GM18858 (cell line): ENCODE results near the gene EIF4EBP2.

Experiments
- ATAC-seq: cut with Tn5 transposase; IDR thresholded peaks from one replicate; pipeline ENCODE4 v1.9.1; 2021; ENCODE audit not compliant: unreplicated experiment

Gene EIF4EBP2

GRCh38 chr10:70430493-70431445 is 26.8 kb downstream of the EIF4EBP2 start:
- no peak for ATAC-seq

GRCh38 chr10:70432101-70432500 is 28.2 kb downstream of the EIF4EBP2 start:
- no peak for ATAC-seq

GRCh38 chr10:70432561-70433263 is 28.8 kb downstream of the EIF4EBP2 start:
- ATAC-seq, result no peak

DNA sequence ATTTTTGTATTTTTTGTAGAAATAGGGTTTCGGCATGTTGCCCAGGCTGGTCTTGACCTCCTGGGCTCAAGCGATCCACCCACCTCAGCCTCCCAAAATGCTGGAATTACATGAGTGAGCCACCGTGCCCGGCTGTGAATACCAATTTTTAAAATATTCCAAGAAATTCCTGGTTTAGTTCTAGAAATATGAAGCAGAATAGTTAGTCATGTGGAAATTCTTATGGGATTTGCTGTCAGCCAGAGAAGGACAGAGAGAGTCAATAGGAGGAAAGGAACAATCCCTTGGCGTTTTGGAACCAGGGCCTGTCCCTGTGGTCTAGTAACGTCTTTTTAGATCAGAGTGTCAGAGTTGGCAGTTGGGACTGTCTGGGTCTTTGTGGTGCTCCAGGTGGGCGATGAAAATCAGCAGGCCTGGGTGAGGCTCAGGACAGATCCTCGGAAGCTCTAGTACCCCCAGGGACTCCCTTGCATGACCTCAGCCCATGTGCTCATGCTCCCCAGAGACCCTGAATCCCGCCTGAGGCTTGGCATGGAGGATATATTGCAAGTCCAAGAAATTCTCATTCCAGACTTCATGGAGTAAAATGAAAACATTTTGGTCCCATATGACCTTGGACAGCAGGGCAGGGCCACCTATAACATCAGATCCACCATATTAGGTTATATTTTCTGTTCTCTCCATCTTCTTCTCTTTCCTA is 29.8 kb downstream of the EIF4EBP2 start:
- ATAC-seq, result no peak

DNA sequence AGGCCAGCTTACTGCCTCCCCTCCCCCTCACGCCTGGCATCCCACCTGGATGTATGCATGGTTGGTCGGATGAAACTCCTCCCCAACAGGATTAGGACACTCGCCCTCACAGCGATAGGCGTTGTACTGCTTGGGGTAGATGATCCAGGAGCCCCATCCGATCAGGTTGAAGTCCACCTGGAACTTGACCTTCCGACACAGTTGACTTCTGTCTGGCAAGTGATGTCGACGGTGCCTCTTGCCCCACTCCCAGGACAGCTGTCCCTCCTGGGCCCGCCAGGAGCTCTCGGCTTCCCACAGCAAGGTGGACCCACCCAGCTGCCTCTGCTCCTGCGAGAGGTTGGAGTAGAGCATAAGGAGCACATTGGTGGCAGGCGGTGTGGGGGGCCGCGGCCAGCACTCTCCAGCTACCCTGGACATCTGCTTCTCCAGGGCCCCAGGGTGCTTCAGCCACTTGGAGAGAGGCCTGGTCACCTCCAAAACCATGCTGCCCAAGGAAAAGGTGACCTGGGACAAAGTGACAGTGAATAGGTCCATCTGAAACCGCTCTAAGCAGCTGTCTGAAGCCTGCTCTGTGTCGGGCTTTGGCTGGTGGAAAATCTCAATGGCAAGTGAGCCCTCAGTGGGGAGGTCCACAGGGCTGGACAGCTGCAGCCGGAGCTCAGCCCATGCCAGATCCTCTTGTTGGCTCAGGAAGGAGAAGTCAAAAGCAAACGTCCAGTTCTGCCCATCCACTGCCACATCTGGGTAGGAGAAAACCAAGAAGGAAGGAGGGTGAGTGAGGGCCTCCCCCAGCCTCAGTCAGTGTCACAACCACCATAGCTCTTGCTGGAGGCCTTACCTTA is 31.5 kb downstream of the EIF4EBP2 start:
- ATAC-seq, result no peak

DNA sequence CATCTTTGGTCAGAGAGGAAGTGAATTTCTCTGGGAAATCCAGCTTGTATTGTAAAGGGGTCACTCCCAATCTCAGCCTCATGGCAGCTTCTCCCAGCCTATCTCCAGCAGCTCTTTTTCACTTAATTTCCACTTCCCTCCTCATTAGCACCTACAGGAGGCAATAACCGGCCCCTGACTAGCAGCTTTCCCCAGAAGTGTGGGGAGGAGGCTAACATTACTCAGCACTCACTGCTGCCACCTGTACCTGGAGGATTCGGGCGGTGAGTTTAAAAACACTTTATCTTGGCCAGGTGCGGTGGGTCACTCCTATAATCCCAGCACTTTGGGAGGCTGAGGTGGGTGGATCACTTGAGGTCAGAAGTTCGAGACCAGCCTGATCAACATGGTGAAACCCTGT is 33.8 kb downstream of the EIF4EBP2 start:
- ATAC-seq, result no peak

GRCh38 chr10:70440296-70441160 is 36.6 kb downstream of the EIF4EBP2 start:
- no peak for ATAC-seq

GRCh38 chr10:70441161-70441894 is 37.4 kb downstream of the EIF4EBP2 start, which contains the start of gene NODAL:
Gene NODAL (minus strand): TSS chr10:70441681. CDS start chr10:70441667, 14 bp downstream.
- no peak for ATAC-seq

DNA sequence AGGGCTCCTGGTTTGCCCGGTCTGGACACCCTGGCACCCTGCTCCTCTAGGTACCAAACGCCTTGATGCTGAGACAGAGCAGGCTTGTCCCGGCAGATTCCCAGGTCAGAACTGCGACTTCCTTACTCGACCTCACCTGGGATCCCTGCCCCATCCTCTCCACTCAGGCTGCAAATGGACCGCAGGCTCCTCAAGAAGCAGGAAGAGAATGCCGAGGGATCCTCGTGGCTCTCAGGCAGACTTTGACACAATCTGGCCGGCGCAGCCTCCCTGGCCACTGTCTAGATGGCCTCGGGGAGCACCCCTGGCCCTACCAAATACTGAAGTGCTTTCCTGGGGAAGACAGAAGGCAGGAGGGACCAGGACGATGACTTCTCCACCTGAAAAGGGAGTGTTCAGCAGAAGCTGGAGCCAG is 38.0 kb downstream of the EIF4EBP2 start:
- ATAC-seq, result no peak

DNA sequence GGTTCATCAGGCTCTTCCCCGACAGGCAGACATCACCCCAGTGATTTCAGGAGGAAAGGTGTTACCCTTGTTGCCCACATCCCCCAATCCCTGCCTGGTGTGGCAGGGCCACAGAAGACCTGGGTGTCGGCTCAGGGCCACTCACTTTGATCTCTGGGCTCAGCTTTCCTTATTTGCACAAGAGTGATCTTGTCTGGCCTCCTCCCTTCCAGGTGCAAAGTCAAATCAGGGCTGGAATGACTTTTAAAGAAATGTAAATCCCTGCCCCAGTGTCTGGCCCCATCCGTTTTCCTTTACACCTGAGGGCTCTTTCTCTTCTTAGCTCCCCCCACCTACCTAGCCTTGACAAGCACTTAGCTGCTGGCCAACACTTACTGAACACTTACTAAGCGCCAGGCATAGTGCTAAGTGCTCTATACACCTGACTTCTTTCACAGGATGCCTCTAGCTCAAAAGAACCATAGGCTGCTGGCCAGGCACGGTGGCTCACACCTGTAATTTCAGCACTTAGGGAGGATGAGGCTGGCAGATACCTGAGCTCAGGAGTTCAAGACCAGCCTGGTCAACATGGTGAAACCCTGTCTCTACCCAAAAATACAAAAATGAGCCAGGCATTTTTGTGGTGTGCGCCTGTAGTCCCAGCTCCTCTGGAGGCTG is 38.5 kb downstream of the EIF4EBP2 start:
- no peak for ATAC-seq

- no peak for ATAC-seq
Measured at GRCh38 chr10:70444744-70445143, 40.8 kb downstream of the EIF4EBP2 start.

- ATAC-seq, result no peak
Measured at GRCh38 chr10:70445718-70446657, 42.0 kb downstream of the EIF4EBP2 start.

DNA sequence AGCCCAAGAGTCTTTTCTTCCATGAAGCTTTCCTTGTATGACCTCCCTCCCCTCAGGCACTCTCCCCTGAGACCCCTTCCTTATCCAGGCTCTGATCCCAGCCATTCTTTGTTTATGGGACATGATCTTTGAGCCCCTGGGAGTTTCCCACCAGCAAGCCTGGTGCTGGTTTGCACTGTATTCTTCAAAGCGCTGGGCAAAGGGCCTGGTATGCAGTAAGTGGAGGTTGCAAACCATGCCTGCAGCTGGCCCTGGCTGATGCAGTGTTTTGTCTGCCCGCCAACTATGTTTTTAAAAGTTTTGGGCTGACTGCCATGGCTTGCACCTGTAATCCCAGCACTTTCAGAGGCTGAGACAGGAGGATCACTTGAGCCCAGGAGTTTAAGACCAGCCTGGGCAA is 44.3 kb downstream of the EIF4EBP2 start:
- no peak for ATAC-seq

- no peak for ATAC-seq
Measured at GRCh38 chr10:70455213-70455630, 51.3 kb downstream of the EIF4EBP2 start.

DNA sequence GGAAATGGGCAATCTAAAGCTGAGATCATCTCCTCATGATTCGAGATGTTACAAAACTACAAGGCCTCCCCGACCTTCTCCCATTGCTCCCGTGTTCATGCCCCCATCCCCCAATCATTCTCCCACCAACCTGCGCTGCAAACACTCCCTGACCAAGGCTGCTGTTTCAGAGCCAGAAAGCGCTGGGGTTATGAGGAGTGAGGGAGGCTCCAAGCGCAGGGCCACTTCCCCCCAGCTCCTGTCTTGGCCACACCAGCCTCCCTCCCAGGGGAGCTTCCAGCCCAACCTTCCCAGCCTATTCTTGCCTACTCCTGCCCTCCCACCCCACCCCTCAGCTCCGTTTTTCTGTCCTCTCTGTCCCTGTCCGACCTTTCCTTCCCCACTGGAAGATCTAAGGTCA is 52.2 kb downstream of the EIF4EBP2 start:
- ATAC-seq, result no peak

DNA sequence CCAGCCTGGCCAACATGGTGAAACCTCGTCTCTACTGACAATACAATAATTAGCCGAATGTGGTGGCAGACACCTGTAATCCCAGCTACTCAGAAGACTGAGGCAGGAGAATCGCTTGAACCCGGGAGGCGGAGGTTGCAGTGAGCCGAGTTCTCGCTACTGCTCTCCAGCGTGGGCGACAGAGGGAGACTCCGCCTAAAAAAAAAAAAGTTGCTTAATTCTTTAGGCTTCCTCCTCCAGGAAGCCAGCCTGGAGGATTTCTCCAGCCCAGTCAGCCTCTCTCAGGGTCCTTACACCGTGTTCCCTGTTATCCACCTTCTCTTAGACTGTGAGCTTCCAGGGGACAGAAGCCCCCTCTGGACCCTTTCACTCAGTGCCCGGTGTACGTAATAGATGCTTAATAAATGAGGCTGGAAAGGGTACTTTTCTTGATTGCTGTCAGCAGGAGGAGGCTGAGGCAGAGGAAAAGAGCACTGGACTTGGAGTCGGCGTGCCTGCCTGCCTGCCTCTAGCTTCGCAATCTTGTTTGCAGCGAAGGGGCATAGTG is 53.9 kb downstream of the EIF4EBP2 start:
- no peak for ATAC-seq
